Endothelial cell of hepatic sinusoid (primary cell): ENCODE measurements around the gene HIVEP3.

ENCODE experiments used
- in situ Hi-C: cut with HindIII; loops from 2 replicates; pipeline ENCODE4 v1.10.0; 2017; ENCODE audit warnings: low sequenced_read_pairs

Gene HIVEP3

GRCh38 chr1:41610361-41610760 is 308.4 kb downstream of the HIVEP3 start:
- in situ Hi-C loops: no loop called here

GRCh38 chr1:41609166-41609883 is 309.4 kb downstream of the HIVEP3 start:
- in situ Hi-C loops: no loop called here

- in situ Hi-C loops: no loop called here
Observed at GRCh38 chr1:41608211-41608610, 310.5 kb downstream of the HIVEP3 start.

GRCh38 chr1:41607808-41608207 is 310.9 kb downstream of the HIVEP3 start:
- in situ Hi-C loops: no loop called here

GRCh38 chr1:41599912-41600311 is 318.8 kb downstream of the HIVEP3 start:
- in situ Hi-C loops: no loop called here

- in situ Hi-C loops: no loop called here
Observed at GRCh38 chr1:41598325-41598724, 320.4 kb downstream of the HIVEP3 start.

GRCh38 chr1:41592451-41593125 is 326.1 kb downstream of the HIVEP3 start:
- in situ Hi-C loops: no loop called here

GRCh38 chr1:41591891-41592290 is 326.8 kb downstream of the HIVEP3 start:
- in situ Hi-C loops: no loop called here

- in situ Hi-C loops: no loop called here
Observed at GRCh38 chr1:41590331-41590730, 328.4 kb downstream of the HIVEP3 start.

- in situ Hi-C loops: no loop called here
Observed at GRCh38 chr1:41589395-41589794, 329.3 kb downstream of the HIVEP3 start.

GRCh38 chr1:41588334-41588875 is 330.3 kb downstream of the HIVEP3 start:
- in situ Hi-C loops: no loop called here

- in situ Hi-C loops: no loop called here
Observed at GRCh38 chr1:41587791-41588190, 330.9 kb downstream of the HIVEP3 start.

- in situ Hi-C loops: no loop called here
Observed at GRCh38 chr1:41586230-41586629, 332.5 kb downstream of the HIVEP3 start.

GRCh38 chr1:41583658-41584547 is 334.8 kb downstream of the HIVEP3 start:
- in situ Hi-C loops: no loop called here

- in situ Hi-C loops: no loop called here
Observed at GRCh38 chr1:41582851-41583657, 335.7 kb downstream of the HIVEP3 start.

GRCh38 chr1:41582351-41582750 is 336.4 kb downstream of the HIVEP3 start:
- in situ Hi-C loops: no loop called here

- in situ Hi-C loops: no loop called here
Observed at GRCh38 chr1:41582004-41582325, 336.8 kb downstream of the HIVEP3 start.

GRCh38 chr1:41581216-41582003 is 337.3 kb downstream of the HIVEP3 start:
- in situ Hi-C loops: no loop called here

- in situ Hi-C loops: no loop called here
Observed at GRCh38 chr1:41580520-41581172, 338.1 kb downstream of the HIVEP3 start.
